ENCODE measurements around the gene LCE1A. TPM values are rescaled to one million over a fixed set of nuclear protein-coding genes. Genes with fewer than 3 reads are reported as not detected.

The LCE1A gene
- total RNA-seq, 1 donor from 2014 or later: not detected

GRCh38 chr1:152866321-152866720 lies 39.0 kb downstream of the LCE1A start:
- TF ChIP-seq, protein P1, sequence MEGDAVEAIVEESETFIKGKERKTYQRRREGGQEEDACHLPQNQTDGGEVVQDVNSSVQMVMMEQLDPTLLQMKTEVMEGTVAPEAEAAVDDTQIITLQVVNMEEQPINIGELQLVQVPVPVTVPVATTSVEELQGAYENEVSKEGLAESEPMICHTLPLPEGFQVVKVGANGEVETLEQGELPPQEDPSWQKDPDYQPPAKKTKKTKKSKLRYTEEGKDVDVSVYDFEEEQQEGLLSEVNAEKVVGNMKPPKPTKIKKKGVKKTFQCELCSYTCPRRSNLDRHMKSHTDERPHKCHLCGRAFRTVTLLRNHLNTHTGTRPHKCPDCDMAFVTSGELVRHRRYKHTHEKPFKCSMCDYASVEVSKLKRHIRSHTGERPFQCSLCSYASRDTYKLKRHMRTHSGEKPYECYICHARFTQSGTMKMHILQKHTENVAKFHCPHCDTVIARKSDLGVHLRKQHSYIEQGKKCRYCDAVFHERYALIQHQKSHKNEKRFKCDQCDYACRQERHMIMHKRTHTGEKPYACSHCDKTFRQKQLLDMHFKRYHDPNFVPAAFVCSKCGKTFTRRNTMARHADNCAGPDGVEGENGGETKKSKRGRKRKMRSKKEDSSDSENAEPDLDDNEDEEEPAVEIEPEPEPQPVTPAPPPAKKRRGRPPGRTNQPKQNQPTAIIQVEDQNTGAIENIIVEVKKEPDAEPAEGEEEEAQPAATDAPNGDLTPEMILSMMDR (IDR thresholded peaks at IDR 0.05; ENCODE audit: borderline replicate concordance): no peak
- intact Hi-C loops (cut with micrococcal nuclease): no loop called here
- Histone ChIP-seq H3K9me3 (replicated peaks) (no peaks in the 10 kb centered on the region), H3K4me1 (no peaks in the 10 kb centered on the region), H3K27me3 (ENCODE audit: low read depth) (peaks cover 10% of the 10 kb centered on the region), H3K36me3 (no peaks in the 10 kb centered on the region), H3K4me3 (no peak overlapping the region), H3K27ac (replicated peaks) (no peak overlapping the region)
- no peak for DNase-seq

DNA sequence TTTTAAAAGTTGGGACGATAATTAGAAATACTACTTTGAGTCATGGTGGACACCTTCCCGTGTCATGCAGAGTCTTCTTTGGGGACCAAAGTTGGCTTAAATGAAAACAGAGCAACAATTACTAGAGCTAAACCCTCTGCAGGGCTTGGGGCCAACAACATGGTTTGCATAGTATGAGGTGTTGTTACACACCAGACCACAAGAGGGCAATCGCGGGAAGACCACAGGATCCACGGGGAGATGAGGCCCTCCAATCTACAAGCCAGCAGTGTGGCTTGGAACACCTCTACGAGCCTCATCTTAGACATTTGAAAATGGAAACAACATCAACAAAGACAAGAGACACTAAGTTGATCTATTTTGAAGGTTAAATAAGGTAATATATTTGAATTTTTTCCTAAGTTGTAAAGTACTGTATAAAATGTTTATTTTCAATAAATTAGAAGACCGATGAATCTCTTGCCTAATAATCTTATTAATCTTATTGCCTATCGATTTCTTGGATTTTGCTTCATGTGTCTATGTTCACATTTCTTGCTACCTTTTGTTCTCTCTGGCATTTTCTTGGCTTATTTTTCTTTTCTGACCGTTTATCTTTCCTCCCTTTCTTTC lies 42.6 kb downstream of the LCE1A start:
- H3K27me3 ChIP-seq (ENCODE audit: low read depth): peaks cover 20% of the 10 kb centered on the region
- H3K4me3 ChIP-seq: no peak overlapping the region
- DNase-seq: no peak
- TF ChIP-seq, protein P1 (IDR thresholded peaks at IDR 0.05; ENCODE audit: borderline replicate concordance): peak; percentile 79
- no peaks in the 10 kb centered on the region for H3K36me3 ChIP-seq
- H3K27ac ChIP-seq (replicated peaks): no peak overlapping the region
- no peaks in the 10 kb centered on the region for H3K9me3 ChIP-seq (replicated peaks)
- intact Hi-C loops (cut with micrococcal nuclease): no loop called here
- H3K4me1 ChIP-seq: no peaks in the 10 kb centered on the region

- intact Hi-C loops (cut with micrococcal nuclease): no loop called here
These were observed 43.8 kb downstream of the LCE1A start for GRCh38 chr1:152870831-152871730.

GRCh38 chr1:152871731-152872126 lies 44.5 kb downstream of the LCE1A start:
- Histone ChIP-seq H3K4me3 (no peak overlapping the region), H3K4me1 (no peaks in the 10 kb centered on the region), H3K27me3 (ENCODE audit: low read depth) (peaks cover 20% of the 10 kb centered on the region), H3K9me3 (replicated peaks) (no peaks in the 10 kb centered on the region), H3K27ac (replicated peaks) (no peak overlapping the region), H3K36me3 (no peaks in the 10 kb centered on the region)
- intact Hi-C loops (cut with micrococcal nuclease): no loop called here
- no peak for DNase-seq
- TF ChIP-seq, protein P1 (IDR thresholded peaks at IDR 0.05; ENCODE audit: borderline replicate concordance): no peak

More at GRCh38 chr1:152870831-152871730, 43.8 kb downstream of the LCE1A start:
- Histone ChIP-seq H3K4me3 (no peak overlapping the region), H3K27me3 (ENCODE audit: low read depth) (peaks cover 20% of the 10 kb centered on the region), H3K9me3 (replicated peaks) (no peaks in the 10 kb centered on the region), H3K27ac (replicated peaks) (no peak overlapping the region), H3K36me3 (no peaks in the 10 kb centered on the region), H3K4me1 (no peaks in the 10 kb centered on the region)
- TF ChIP-seq, protein P1 (IDR thresholded peaks at IDR 0.05; ENCODE audit: borderline replicate concordance): no peak
- no peak for DNase-seq

- H3K27me3 ChIP-seq (ENCODE audit: low read depth): peaks cover 20% of the 10 kb centered on the region
- H3K4me1 ChIP-seq: no peaks in the 10 kb centered on the region
- no peak overlapping the region for H3K27ac ChIP-seq (replicated peaks)
- no peak for DNase-seq
- no peak overlapping the region for H3K4me3 ChIP-seq
- intact Hi-C loops (cut with micrococcal nuclease): no loop called here
- TF ChIP-seq, protein P1 (IDR thresholded peaks at IDR 0.05; ENCODE audit: borderline replicate concordance): no peak
- no peaks in the 10 kb centered on the region for H3K36me3 ChIP-seq
- H3K9me3 ChIP-seq (replicated peaks): no peaks in the 10 kb centered on the region
These were observed 46.2 kb downstream of the LCE1A start for GRCh38 chr1:152873495-152873894.

All from left ventricle myocardium inferior (tissue), 1 donor.